ENCODE data around the gene CARS1. TPM values are rescaled to one million over a fixed set of nuclear protein-coding genes. Genes with fewer than 3 reads are reported as not detected.

The CARS1 gene
- polyA plus RNA-seq, 3 donors, result 30.9 to 46.8 (median 35.7) TPM

- no peaks in the 10 kb centered on the region for H3K9me3 Mint-ChIP-seq
- Histone ChIP-seq H3K4me3 (replicated peaks in 1 of 3; ENCODE audit: low read depth in 2 of 3, low read length in 3 of 3) (no peak overlapping the region), H2AFZ (ENCODE audit: insufficient read depth, low read depth, low read length, poor library complexity, severe bottlenecking) (no peak overlapping the region), H3K4me2 (replicated peaks; ENCODE audit: extremely low read depth, low read length, poor library complexity, severe bottlenecking) (no peak overlapping the region), H3K4me1 (ENCODE audit: control insufficient read depth in 1 of 2, insufficient read depth in 2 of 2, low read length in 2 of 2) (peaks cover 18 to 23% of the 10 kb centered on the region in 2 donors), H3K79me2 (ENCODE audit: insufficient read depth, low read length) (no peaks in the 10 kb centered on the region), H3K9me3 (replicated peaks in 1 of 2; ENCODE audit: control insufficient read depth in 1 of 2, insufficient read depth in 1 of 2, low read length in 2 of 2) (no peaks in the 10 kb centered on the region), H3K9ac (ENCODE audit: insufficient read depth, low read length, poor library complexity, severe bottlenecking) (no peak overlapping the region), H3K27ac (ENCODE audit: low read depth in 1 of 2, low read length in 2 of 2) (no peak overlapping the region), H4K20me1 (ENCODE audit: insufficient read depth, low read length) (no peaks in the 10 kb centered on the region), H3K36me3 (replicated peaks in 1 of 2; ENCODE audit: control insufficient read depth in 1 of 2, insufficient read depth in 2 of 2, low read length in 2 of 2) (peaks cover 21 to 67% of the 10 kb centered on the region in 2 donors), H3K27me3 (ENCODE audit: control insufficient read depth in 2 of 2, insufficient read depth in 2 of 2, low read length in 2 of 2) (no peaks in the 10 kb centered on the region)
- H3K27ac Mint-ChIP-seq, result no peak overlapping the region
- peaks cover 0 to 3% (median 0%) of the 10 kb centered on the region in 3 donors for H3K27me3 Mint-ChIP-seq (ENCODE audit: low read depth in 3 of 3)
- peaks cover 34 to 81% of the 10 kb centered on the region in 2 donors for H3K36me3 Mint-ChIP-seq
- DNase-seq, result no peak
- H3K4me3 Mint-ChIP-seq, result no peak overlapping the region
- intact Hi-C loops (cut with micrococcal nuclease), result no loop called here
- TF ChIP-seq CTCF (IDR thresholded peaks at IDR 0.05), result no peak
- H3K4me1 Mint-ChIP-seq, result peaks cover 21% of the 10 kb centered on the region
- 95% methylated on average over 21 of the region's 22 CpGs for WGBS (ENCODE audit: insufficient coverage)
These were observed 47.0 kb upstream of the CARS1 start for GRCh38 chr11:3104051-3104714.

- no peak for TF ChIP-seq CTCF (IDR thresholded peaks at IDR 0.05)
- Histone ChIP-seq H3K4me2 (replicated peaks; ENCODE audit: extremely low read depth, low read length, poor library complexity, severe bottlenecking) (no peak overlapping the region), H3K36me3 (replicated peaks in 1 of 2; ENCODE audit: control insufficient read depth in 1 of 2, insufficient read depth in 2 of 2, low read length in 2 of 2) (peaks cover 23 to 65% of the 10 kb centered on the region in 2 donors), H3K79me2 (ENCODE audit: insufficient read depth, low read length) (no peaks in the 10 kb centered on the region), H4K20me1 (ENCODE audit: insufficient read depth, low read length) (no peaks in the 10 kb centered on the region), H3K27ac (ENCODE audit: low read depth in 1 of 2, low read length in 2 of 2) (no peak overlapping the region), H3K9me3 (replicated peaks in 1 of 2; ENCODE audit: control insufficient read depth in 1 of 2, insufficient read depth in 1 of 2, low read length in 2 of 2) (no peaks in the 10 kb centered on the region), H2AFZ (ENCODE audit: insufficient read depth, low read depth, low read length, poor library complexity, severe bottlenecking) (no peak overlapping the region), H3K9ac (ENCODE audit: insufficient read depth, low read length, poor library complexity, severe bottlenecking) (no peak overlapping the region), H3K4me3 (replicated peaks in 1 of 3; ENCODE audit: low read depth in 2 of 3, low read length in 3 of 3) (no peak overlapping the region), H3K4me1 (ENCODE audit: control insufficient read depth in 1 of 2, insufficient read depth in 2 of 2, low read length in 2 of 2) (peaks cover 22 to 28% of the 10 kb centered on the region in 2 donors), H3K27me3 (ENCODE audit: control insufficient read depth in 2 of 2, insufficient read depth in 2 of 2, low read length in 2 of 2) (no peaks in the 10 kb centered on the region)
- H3K36me3 Mint-ChIP-seq, result peaks cover 39 to 82% of the 10 kb centered on the region in 2 donors
- H3K4me3 Mint-ChIP-seq, result no peak overlapping the region
- H3K9me3 Mint-ChIP-seq, result no peaks in the 10 kb centered on the region
- peaks cover 0 to 3% (median 0%) of the 10 kb centered on the region in 3 donors for H3K27me3 Mint-ChIP-seq (ENCODE audit: low read depth in 3 of 3)
- H3K27ac Mint-ChIP-seq, result no peak overlapping the region
- 77% methylated on average over 7 of the region's 11 CpGs for WGBS (ENCODE audit: insufficient coverage)
- peaks cover 24% of the 10 kb centered on the region for H3K4me1 Mint-ChIP-seq
- no peak for DNase-seq
- intact Hi-C loops (cut with micrococcal nuclease), result no loop called here
These were observed 45.9 kb upstream of the CARS1 start for GRCh38 chr11:3103076-3103475.

All from CD14-positive monocyte (primary cell).